MM.1S (cell line): ENCODE results near the gene RTN3.

Source experiments
- DNase-seq: peaks from one replicate; pipeline ENCODE4 v3.0.0-alpha.2; 2015
- H2AFZ ChIP-seq: fragments of 300-600 bp; sonication (generic); 2 replicates; pipeline ENCODE4 v1.6.0; 2016; ENCODE audit warnings: antibody characterized with exemption, low read length
- H3F3A ChIP-seq: fragments of 300-600 bp; sonication (generic); 2 replicates; pipeline ENCODE4 v1.6.1; 2016; ENCODE audit warnings: mild to moderate bottlenecking, antibody characterized with exemption, low read length, moderate library complexity, mixed read lengths; ENCODE audit not compliant: insufficient read depth
- H3K27ac ChIP-seq: fragments of 300-600 bp; sonication (generic); 2 replicates; pipeline ENCODE4 v1.5.1; 2016; ENCODE audit warnings: mild to moderate bottlenecking, low read length
- H3K27me3 ChIP-seq: fragments of 300-600 bp; sonication (generic); replicated peaks from 2 replicates; pipeline ENCODE4 v1.6.0; 2016; ENCODE audit warnings: low read length; ENCODE audit not compliant: insufficient read depth
- H3K36me3 ChIP-seq: fragments of 300-600 bp; sonication (generic); replicated peaks from 2 replicates; pipeline ENCODE4 v1.6.1; 2016; ENCODE audit warnings: mild to moderate bottlenecking, low read length, mixed read lengths; ENCODE audit not compliant: insufficient read depth
- H3K4me1 ChIP-seq: fragments of 300-600 bp; sonication (generic); 2 replicates; pipeline ENCODE4 v1.6.1; 2016; ENCODE audit warnings: low read length, mixed read lengths
- H3K4me2 ChIP-seq: fragments of 300-600 bp; sonication (generic); 2 replicates; pipeline ENCODE4 v1.6.0; 2016; ENCODE audit warnings: low read depth, low read length
- H3K4me3 ChIP-seq: fragments of 300-600 bp; sonication (generic); 2 replicates; pipeline ENCODE4 v1.5.1; 2016; ENCODE audit warnings: low read length, mixed read lengths
- H3K79me2 ChIP-seq: fragments of 300-600 bp; sonication (generic); 2 replicates; pipeline ENCODE4 v1.6.1; 2016; ENCODE audit warnings: mixed run types, low read length, mixed read lengths
- H3K9ac ChIP-seq: fragments of 300-600 bp; sonication (generic); 2 replicates; pipeline ENCODE4 v1.6.1; 2016; ENCODE audit warnings: low read length, mixed read lengths
- H3K9me2 ChIP-seq: fragments of 300-600 bp; sonication (generic); replicated peaks from 2 replicates; pipeline ENCODE4 v1.6.1; 2016; ENCODE audit warnings: mild to moderate bottlenecking, low read length, mixed read lengths; ENCODE audit not compliant: insufficient read depth
- H3K9me3 ChIP-seq: fragments of 300-600 bp; sonication (generic); replicated peaks from 2 replicates; pipeline ENCODE4 v1.6.1; 2016; ENCODE audit warnings: mild to moderate bottlenecking, low read length, mixed read lengths; ENCODE audit not compliant: insufficient read depth
- H4K20me1 ChIP-seq: fragments of 300-600 bp; sonication (generic); 2 replicates; pipeline ENCODE4 v1.6.1; 2016; ENCODE audit warnings: mild to moderate bottlenecking, low read length, moderate library complexity, mixed read lengths; ENCODE audit not compliant: insufficient read depth
- EZH2 ChIP-seq: fragments of 300-600 bp; sonication (generic); optimal IDR thresholded peaks from 2 replicates; pipeline ENCODE3; 2017; ENCODE audit warnings: low read depth, mild to moderate bottlenecking, antibody characterized with exemption, low read length, mixed read lengths
- EZH2phosphoT487 ChIP-seq: fragments of 300-600 bp; sonication (generic); IDR thresholded peaks from 2 replicates; pipeline ENCODE4 v1.6.1; 2018; ENCODE audit warnings: antibody characterized with exemption, low read length
- TF ChIP-seq, protein P1 (sequence below): fragments of 300-600 bp; sonication (generic); IDR thresholded peaks from 2 replicates; pipeline ENCODE4 v1.5.1; 2016; ENCODE audit warnings: antibody characterized with exemption, low read length, mixed read lengths

Gene RTN3

DNA sequence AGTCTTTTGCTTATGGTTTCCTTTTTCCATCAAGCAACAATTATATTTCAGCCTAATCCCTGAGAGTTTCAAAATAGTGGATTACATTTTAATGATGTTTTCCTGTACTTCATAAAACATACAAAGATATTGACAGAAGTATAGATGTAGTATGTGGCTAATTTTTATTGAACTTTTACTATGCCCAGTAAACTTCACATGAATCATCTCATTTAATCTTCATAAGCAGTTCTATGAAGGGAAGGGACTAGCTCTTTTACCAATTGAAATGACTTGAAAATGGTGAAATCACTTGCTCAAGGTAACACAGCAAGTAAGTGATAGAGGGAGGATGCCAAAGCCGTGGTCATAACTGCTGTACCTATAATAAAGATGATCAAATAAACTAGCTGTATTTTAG lies 27.5 kb downstream of the RTN3 start:
- H3K4me3 ChIP-seq = no peak overlapping the region
- no peak overlapping the region for H3K9ac ChIP-seq
- no peak for DNase-seq
- H3K27ac ChIP-seq = no peak overlapping the region
- H3K4me1 ChIP-seq = no peaks in the 10 kb centered on the region
- no peaks in the 10 kb centered on the region for H3K36me3 ChIP-seq
- no peak overlapping the region for H2AFZ ChIP-seq
- TF ChIP-seq EZH2phosphoT487 (no peak), EZH2 (no peak)
- TF ChIP-seq, protein P1, sequence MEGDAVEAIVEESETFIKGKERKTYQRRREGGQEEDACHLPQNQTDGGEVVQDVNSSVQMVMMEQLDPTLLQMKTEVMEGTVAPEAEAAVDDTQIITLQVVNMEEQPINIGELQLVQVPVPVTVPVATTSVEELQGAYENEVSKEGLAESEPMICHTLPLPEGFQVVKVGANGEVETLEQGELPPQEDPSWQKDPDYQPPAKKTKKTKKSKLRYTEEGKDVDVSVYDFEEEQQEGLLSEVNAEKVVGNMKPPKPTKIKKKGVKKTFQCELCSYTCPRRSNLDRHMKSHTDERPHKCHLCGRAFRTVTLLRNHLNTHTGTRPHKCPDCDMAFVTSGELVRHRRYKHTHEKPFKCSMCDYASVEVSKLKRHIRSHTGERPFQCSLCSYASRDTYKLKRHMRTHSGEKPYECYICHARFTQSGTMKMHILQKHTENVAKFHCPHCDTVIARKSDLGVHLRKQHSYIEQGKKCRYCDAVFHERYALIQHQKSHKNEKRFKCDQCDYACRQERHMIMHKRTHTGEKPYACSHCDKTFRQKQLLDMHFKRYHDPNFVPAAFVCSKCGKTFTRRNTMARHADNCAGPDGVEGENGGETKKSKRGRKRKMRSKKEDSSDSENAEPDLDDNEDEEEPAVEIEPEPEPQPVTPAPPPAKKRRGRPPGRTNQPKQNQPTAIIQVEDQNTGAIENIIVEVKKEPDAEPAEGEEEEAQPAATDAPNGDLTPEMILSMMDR = no peak
- H3F3A ChIP-seq = no peaks in the 10 kb centered on the region
- peaks cover 95% of the 10 kb centered on the region for H3K79me2 ChIP-seq
- no peaks in the 10 kb centered on the region for H3K9me2 ChIP-seq
- no peaks in the 10 kb centered on the region for H3K9me3 ChIP-seq
- no peaks in the 10 kb centered on the region for H3K27me3 ChIP-seq
- H4K20me1 ChIP-seq = no peaks in the 10 kb centered on the region; the same call in 1 of the 2 replicates
- no peak overlapping the region for H3K4me2 ChIP-seq

DNA sequence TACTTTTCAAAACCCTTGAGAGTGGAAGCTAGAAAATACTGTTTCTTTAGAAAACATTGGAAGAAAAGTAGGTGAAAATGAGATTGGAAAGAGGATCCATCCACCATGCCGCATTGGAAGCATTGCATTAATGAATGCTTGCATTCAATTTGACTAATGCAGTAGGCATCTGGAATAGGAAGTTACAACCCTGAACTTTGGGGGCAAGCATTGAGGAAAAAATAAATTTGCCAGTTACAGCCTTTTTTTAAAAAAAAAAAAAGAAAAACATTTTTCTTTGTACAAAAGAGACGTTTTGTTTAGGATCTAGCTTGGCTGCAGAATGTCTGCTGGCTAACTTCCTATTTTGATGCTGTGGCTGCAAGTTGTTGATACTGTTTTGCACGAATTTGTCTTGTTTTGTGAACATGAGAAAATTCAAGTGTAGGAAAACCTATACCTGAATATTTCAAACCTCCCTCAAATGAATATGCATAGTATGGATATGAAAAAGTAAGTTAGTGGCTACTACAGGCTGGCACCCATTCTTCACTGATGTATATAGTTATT lies 28.1 kb downstream of the RTN3 start:
- Histone ChIP-seq H3K4me1 (no peaks in the 10 kb centered on the region), H4K20me1 (no peaks in the 10 kb centered on the region; the same call in 1 of the 2 replicates), H3K27ac (no peak overlapping the region), H3K9me2 (no peaks in the 10 kb centered on the region), H3K4me2 (no peak overlapping the region), H3K36me3 (no peaks in the 10 kb centered on the region), H2AFZ (no peak overlapping the region), H3K27me3 (no peaks in the 10 kb centered on the region), H3K4me3 (no peak overlapping the region), H3K9ac (no peak overlapping the region), H3K79me2 (peaks cover 95% of the 10 kb centered on the region), H3F3A (no peaks in the 10 kb centered on the region), H3K9me3 (no peaks in the 10 kb centered on the region)
- DNase-seq = no peak
- no peak for TF ChIP-seq EZH2
- TF ChIP-seq EZH2phosphoT487 = no peak
- TF ChIP-seq, protein P1 = no peak

DNA sequence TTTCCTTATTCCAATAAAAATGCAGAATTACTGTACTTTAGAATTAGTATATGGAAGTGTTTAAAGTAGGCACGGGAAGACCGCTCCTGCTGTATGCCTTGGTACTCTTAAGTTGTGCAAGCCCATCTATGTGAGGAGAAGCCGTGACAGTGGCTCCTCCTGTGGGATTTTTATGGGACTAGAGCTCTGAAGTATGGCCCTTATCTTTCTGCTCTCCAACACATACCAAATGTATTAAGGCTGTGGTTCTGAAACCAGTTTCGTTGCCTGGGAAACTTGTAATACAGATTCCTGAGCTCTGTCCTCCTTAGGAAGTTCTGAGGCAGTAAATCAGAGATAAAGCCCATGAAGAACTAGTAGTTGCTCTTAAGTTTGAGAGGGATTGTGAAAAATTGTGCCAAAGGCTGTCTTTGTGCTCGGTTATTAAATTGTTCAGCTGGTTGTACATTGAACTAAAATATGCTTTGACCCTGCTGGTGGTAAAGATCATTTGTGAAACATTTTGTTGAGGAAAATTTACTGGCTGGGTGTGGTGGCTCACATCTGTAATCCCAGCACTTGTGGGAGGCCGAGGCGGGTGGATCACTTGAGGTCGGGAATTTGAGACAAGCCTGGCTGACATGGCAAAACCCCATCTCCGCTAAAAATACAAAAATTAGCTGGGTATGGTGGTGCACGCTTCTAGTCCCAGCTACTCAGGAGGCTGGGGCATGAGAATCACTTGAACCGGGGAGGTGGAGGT lies 29.3 kb downstream of the RTN3 start:
- no peak for DNase-seq
- Histone ChIP-seq H3K4me1 (no peaks in the 10 kb centered on the region), H3K4me2 (no peak overlapping the region), H4K20me1 (no peaks in the 10 kb centered on the region; the same call in 1 of the 2 replicates), H3K36me3 (no peaks in the 10 kb centered on the region), H3F3A (no peaks in the 10 kb centered on the region), H3K9me3 (no peaks in the 10 kb centered on the region), H3K27ac (no peak overlapping the region), H3K9ac (no peak overlapping the region), H3K9me2 (no peaks in the 10 kb centered on the region), H3K4me3 (no peak overlapping the region), H3K79me2 (peaks cover 94% of the 10 kb centered on the region), H3K27me3 (no peaks in the 10 kb centered on the region), H2AFZ (no peak overlapping the region)
- TF ChIP-seq, protein P1 = no peak
- no peak for TF ChIP-seq EZH2
- TF ChIP-seq EZH2phosphoT487 = no peak
